ENCODE data around the gene C19orf33.

Gene C19orf33

DNA sequence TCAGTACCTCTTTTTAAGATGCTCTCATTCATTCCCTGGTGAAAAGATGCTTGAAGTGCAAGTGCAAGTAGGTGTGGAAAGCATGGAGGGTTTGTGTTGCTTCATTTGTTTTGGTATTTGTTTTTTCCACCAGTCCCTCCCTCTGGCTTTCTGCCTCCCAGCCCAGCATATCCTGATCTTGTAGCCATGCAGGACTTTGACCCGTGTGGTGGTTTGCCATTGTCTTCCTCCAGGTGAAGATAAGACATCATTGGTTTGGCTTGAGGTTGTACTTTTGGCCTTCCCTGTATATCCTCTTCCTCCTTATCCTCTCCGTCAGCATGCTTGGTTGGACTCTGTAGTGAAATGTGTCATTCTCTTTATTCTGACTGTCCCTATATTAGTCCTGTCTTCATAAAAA lies 30.6 kb upstream of the C19orf33 start:
- H3K23ac ChIP-seq (ENCODE audit: low read length), result no peak overlapping the region
- DNase-seq, result no peak
- no peak overlapping the region for H3K27ac ChIP-seq (ENCODE audit: low read depth, low read length)
- H3K79me1 ChIP-seq (ENCODE audit: low read length), result peaks cover 9% of the 10 kb centered on the region
- no peak overlapping the region for H3K14ac ChIP-seq (ENCODE audit: low read length)
- no peaks in the 10 kb centered on the region for H3K27me3 ChIP-seq (ENCODE audit: insufficient read depth, low read length)
- H3K4me2 ChIP-seq (ENCODE audit: low read length), result no peak overlapping the region
- H3K79me2 ChIP-seq (ENCODE audit: control insufficient read depth, insufficient read depth, low read length, poor library complexity), result peaks cover 19% of the 10 kb centered on the region
- no peak overlapping the region for H2BK120ac ChIP-seq (ENCODE audit: insufficient read depth, low read length, poor library complexity)
- H3K18ac ChIP-seq (ENCODE audit: low read length), result no peak overlapping the region
- H2BK5ac ChIP-seq (ENCODE audit: low read depth, low read length, poor library complexity), result no peak overlapping the region
- H3K4me1 ChIP-seq (ENCODE audit: control insufficient read depth in 1 of 2, insufficient read depth in 2 of 2, low read length in 2 of 2), result peaks cover 26 to 36% of the 10 kb centered on the region in 2 experiments
- H3K4me3 ChIP-seq (ENCODE audit: low read depth, low read length), result no peak overlapping the region
- H2AK5ac ChIP-seq (ENCODE audit: low read length), result no peak overlapping the region
- H3K9me3 ChIP-seq (ENCODE audit: insufficient read depth, low read depth, low read length), result no peaks in the 10 kb centered on the region
- no peak overlapping the region for H4K12ac ChIP-seq (ENCODE audit: low read depth, low read length)
- WGBS (ENCODE audit: extremely low coverage, insufficient coverage, insufficient read length), result no CpG with 5 or more reads among the region's 2 CpGs
- no peak overlapping the region for H2BK12ac ChIP-seq (ENCODE audit: low read length)
- H4K8ac ChIP-seq (ENCODE audit: low read depth, low read length), result no peak overlapping the region
- peaks cover 0 to 2% of the 10 kb centered on the region in 2 experiments for H3K36me3 ChIP-seq (ENCODE audit: control insufficient read depth in 1 of 2, insufficient read depth in 2 of 2, low read length in 2 of 2)
- H4K91ac ChIP-seq (ENCODE audit: low read depth, low read length), result no peak overlapping the region
- H2AFZ ChIP-seq (ENCODE audit: insufficient read depth, low read length, poor library complexity), result no peak overlapping the region
- H3K9ac ChIP-seq (ENCODE audit: low read length), result peak overlapping the region; percentile 62
- H3K4ac ChIP-seq (ENCODE audit: low read depth, low read length), result peak overlapping the region; percentile 53

DNA sequence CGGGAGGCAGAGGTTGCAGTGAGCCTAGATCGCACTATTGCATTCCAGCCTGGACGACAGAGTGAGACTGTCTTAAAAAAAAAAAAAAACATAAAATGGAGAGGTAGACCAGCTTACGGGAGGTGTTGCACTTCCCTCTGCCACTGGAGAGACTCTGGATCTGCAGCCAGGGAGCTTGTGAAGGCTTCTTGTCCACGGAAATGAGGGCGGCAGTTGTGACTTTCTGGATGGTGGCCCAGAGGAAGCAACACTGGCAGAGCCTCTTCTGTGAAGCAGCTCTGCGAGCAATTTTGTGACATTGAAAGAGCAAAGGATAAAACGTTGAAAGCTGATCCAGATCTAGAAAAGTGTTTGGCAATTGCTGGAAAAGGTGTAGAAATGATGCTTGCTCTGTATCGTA lies 29.3 kb upstream of the C19orf33 start:
- peak overlapping the region; percentile 86 for H3K4ac ChIP-seq (ENCODE audit: low read depth, low read length)
- H3K4me3 ChIP-seq (ENCODE audit: low read depth, low read length), result no peak overlapping the region
- peak overlapping the region; percentile 14 for H2BK5ac ChIP-seq (ENCODE audit: low read depth, low read length, poor library complexity)
- H3K4me2 ChIP-seq (ENCODE audit: low read length), result no peak overlapping the region
- peak overlapping the region; percentile 36 for H2BK120ac ChIP-seq (ENCODE audit: insufficient read depth, low read length, poor library complexity)
- no peak overlapping the region for H4K8ac ChIP-seq (ENCODE audit: low read depth, low read length)
- peaks cover 11% of the 10 kb centered on the region for H3K79me1 ChIP-seq (ENCODE audit: low read length)
- peaks cover 0 to 2% of the 10 kb centered on the region in 2 experiments for H3K36me3 ChIP-seq (ENCODE audit: control insufficient read depth in 1 of 2, insufficient read depth in 2 of 2, low read length in 2 of 2)
- H3K14ac ChIP-seq (ENCODE audit: low read length), result no peak overlapping the region
- peak overlapping the region; percentile 87 for H2BK12ac ChIP-seq (ENCODE audit: low read length)
- no peak overlapping the region for H3K27ac ChIP-seq (ENCODE audit: low read depth, low read length)
- H3K9me3 ChIP-seq (ENCODE audit: insufficient read depth, low read depth, low read length), result no peaks in the 10 kb centered on the region
- H3K18ac ChIP-seq (ENCODE audit: low read length), result peak overlapping the region; percentile 37
- DNase-seq, result no peak
- no peak overlapping the region for H2AFZ ChIP-seq (ENCODE audit: insufficient read depth, low read length, poor library complexity)
- H3K4me1 ChIP-seq (ENCODE audit: control insufficient read depth in 1 of 2, insufficient read depth in 2 of 2, low read length in 2 of 2), result peaks cover 26 to 35% of the 10 kb centered on the region in 2 experiments
- H4K91ac ChIP-seq (ENCODE audit: low read depth, low read length), result no peak overlapping the region
- no peak overlapping the region for H4K12ac ChIP-seq (ENCODE audit: low read depth, low read length)
- WGBS (ENCODE audit: extremely low coverage, insufficient coverage, insufficient read length), result no CpG with 5 or more reads among the region's 9 CpGs
- no peak overlapping the region for H3K9ac ChIP-seq (ENCODE audit: low read length)
- H3K23ac ChIP-seq (ENCODE audit: low read length), result no peak overlapping the region
- H2AK5ac ChIP-seq (ENCODE audit: low read length), result peak overlapping the region; percentile 75
- H3K27me3 ChIP-seq (ENCODE audit: insufficient read depth, low read length), result no peaks in the 10 kb centered on the region
- peaks cover 17% of the 10 kb centered on the region for H3K79me2 ChIP-seq (ENCODE audit: control insufficient read depth, insufficient read depth, low read length, poor library complexity)

DNA sequence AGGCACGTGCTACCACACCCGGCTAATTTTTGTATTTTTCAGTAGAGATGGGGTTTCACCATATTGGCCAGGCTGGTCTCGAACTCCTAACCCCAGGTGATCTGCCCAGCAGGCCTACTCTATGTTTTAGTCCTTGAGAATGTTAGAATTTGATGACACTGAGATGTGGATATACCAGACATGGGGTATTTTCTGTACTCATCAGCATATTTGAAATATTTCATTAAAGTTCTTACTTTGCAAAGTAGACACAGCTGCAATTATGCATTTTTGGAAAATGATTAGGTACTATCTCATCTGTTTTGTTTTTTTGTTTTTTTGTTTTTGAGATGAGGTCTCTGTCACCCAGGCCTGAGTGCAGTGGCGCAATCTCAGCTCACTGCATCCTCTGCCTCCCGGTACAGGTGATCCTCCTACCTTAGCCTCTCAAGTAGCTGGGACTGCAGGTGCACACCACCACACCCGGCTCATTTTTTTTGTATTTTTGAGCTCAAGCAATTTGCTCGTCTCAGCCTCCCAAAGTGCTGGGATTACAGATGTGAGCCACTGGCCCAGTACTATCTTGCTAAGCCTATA lies 27.0 kb upstream of the C19orf33 start:
- no peak overlapping the region for H3K18ac ChIP-seq (ENCODE audit: low read length)
- peaks cover 11% of the 10 kb centered on the region for H3K79me1 ChIP-seq (ENCODE audit: low read length)
- peaks cover 22 to 35% of the 10 kb centered on the region in 2 experiments for H3K4me1 ChIP-seq (ENCODE audit: control insufficient read depth in 1 of 2, insufficient read depth in 2 of 2, low read length in 2 of 2)
- H3K27ac ChIP-seq (ENCODE audit: low read depth, low read length), result peak overlapping the region; percentile 97
- H2BK12ac ChIP-seq (ENCODE audit: low read length), result peak overlapping the region; percentile 48
- peak overlapping the region; percentile 53 for H2AK5ac ChIP-seq (ENCODE audit: low read length)
- H2BK5ac ChIP-seq (ENCODE audit: low read depth, low read length, poor library complexity), result peak overlapping the region; percentile 72
- H3K14ac ChIP-seq (ENCODE audit: low read length), result no peak overlapping the region
- peak overlapping the region; percentile 49 for H3K4me2 ChIP-seq (ENCODE audit: low read length)
- no peak overlapping the region for H2AFZ ChIP-seq (ENCODE audit: insufficient read depth, low read length, poor library complexity)
- H3K9ac ChIP-seq (ENCODE audit: low read length), result no peak overlapping the region
- H3K4ac ChIP-seq (ENCODE audit: low read depth, low read length), result peak overlapping the region; percentile 52
- H3K4me3 ChIP-seq (ENCODE audit: low read depth, low read length), result no peak overlapping the region
- H3K23ac ChIP-seq (ENCODE audit: low read length), result no peak overlapping the region
- H3K36me3 ChIP-seq (ENCODE audit: control insufficient read depth in 1 of 2, insufficient read depth in 2 of 2, low read length in 2 of 2), result peaks cover 9 to 10% of the 10 kb centered on the region in 2 experiments
- no CpG with 5 or more reads among the region's 7 CpGs for WGBS (ENCODE audit: extremely low coverage, insufficient coverage, insufficient read length)
- H3K79me2 ChIP-seq (ENCODE audit: control insufficient read depth, insufficient read depth, low read length, poor library complexity), result peaks cover 23% of the 10 kb centered on the region
- H3K27me3 ChIP-seq (ENCODE audit: insufficient read depth, low read length), result no peaks in the 10 kb centered on the region
- H4K12ac ChIP-seq (ENCODE audit: low read depth, low read length), result no peak overlapping the region
- H2BK120ac ChIP-seq (ENCODE audit: insufficient read depth, low read length, poor library complexity), result peak overlapping the region; percentile 60
- peak overlapping the region; percentile 35 for H4K91ac ChIP-seq (ENCODE audit: low read depth, low read length)
- peak overlapping the region; percentile 29 for H4K8ac ChIP-seq (ENCODE audit: low read depth, low read length)
- no peaks in the 10 kb centered on the region for H3K9me3 ChIP-seq (ENCODE audit: insufficient read depth, low read depth, low read length)
- DNase-seq, result peak; percentile 76 to 89

DNA sequence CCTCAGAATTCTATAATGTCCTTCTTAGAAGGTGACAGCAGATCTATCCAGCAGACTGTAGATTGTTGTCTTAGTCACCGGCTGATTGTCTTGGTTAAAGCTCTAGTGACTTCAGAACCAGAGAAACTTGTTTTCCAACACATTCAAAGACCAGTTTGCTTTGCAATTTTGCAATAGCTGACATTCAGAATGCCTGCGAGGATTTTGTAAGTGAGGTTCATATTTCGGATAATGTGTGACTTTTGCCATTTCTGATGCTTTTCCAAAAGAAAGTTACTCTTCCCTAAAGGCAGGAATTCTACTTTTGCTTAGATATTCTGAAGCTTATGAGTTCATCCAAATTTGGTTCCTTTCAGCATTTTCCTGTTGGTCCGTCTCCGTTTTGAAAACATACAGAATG lies 26.5 kb upstream of the C19orf33 start:
- no peak overlapping the region for H4K91ac ChIP-seq (ENCODE audit: low read depth, low read length)
- H3K4me1 ChIP-seq (ENCODE audit: control insufficient read depth in 1 of 2, insufficient read depth in 2 of 2, low read length in 2 of 2), result peaks cover 23 to 39% of the 10 kb centered on the region in 2 experiments
- no peak overlapping the region for H4K8ac ChIP-seq (ENCODE audit: low read depth, low read length)
- peak overlapping the region; percentile 49 for H3K4me2 ChIP-seq (ENCODE audit: low read length)
- no peaks in the 10 kb centered on the region for H3K9me3 ChIP-seq (ENCODE audit: insufficient read depth, low read depth, low read length)
- no peak overlapping the region for H3K9ac ChIP-seq (ENCODE audit: low read length)
- no peak overlapping the region for H3K18ac ChIP-seq (ENCODE audit: low read length)
- peaks cover 12% of the 10 kb centered on the region for H3K79me1 ChIP-seq (ENCODE audit: low read length)
- H3K36me3 ChIP-seq (ENCODE audit: control insufficient read depth in 1 of 2, insufficient read depth in 2 of 2, low read length in 2 of 2), result peaks cover 9 to 10% of the 10 kb centered on the region in 2 experiments
- no peak overlapping the region for H2AK5ac ChIP-seq (ENCODE audit: low read length)
- H3K23ac ChIP-seq (ENCODE audit: low read length), result no peak overlapping the region
- no peaks in the 10 kb centered on the region for H3K27me3 ChIP-seq (ENCODE audit: insufficient read depth, low read length)
- H4K12ac ChIP-seq (ENCODE audit: low read depth, low read length), result no peak overlapping the region
- H3K14ac ChIP-seq (ENCODE audit: low read length), result no peak overlapping the region
- DNase-seq, result peak; percentile 79 to 98
- no peak overlapping the region for H3K4me3 ChIP-seq (ENCODE audit: low read depth, low read length)
- H2BK12ac ChIP-seq (ENCODE audit: low read length), result no peak overlapping the region
- H2BK120ac ChIP-seq (ENCODE audit: insufficient read depth, low read length, poor library complexity), result no peak overlapping the region
- H3K4ac ChIP-seq (ENCODE audit: low read depth, low read length), result no peak overlapping the region
- WGBS (ENCODE audit: extremely low coverage, insufficient coverage, insufficient read length), result no CpG with 5 or more reads among the region's 5 CpGs
- H2BK5ac ChIP-seq (ENCODE audit: low read depth, low read length, poor library complexity), result peak overlapping the region; percentile 72
- peaks cover 27% of the 10 kb centered on the region for H3K79me2 ChIP-seq (ENCODE audit: control insufficient read depth, insufficient read depth, low read length, poor library complexity)
- peak overlapping the region; percentile 97 for H3K27ac ChIP-seq (ENCODE audit: low read depth, low read length)
- H2AFZ ChIP-seq (ENCODE audit: insufficient read depth, low read length, poor library complexity), result no peak overlapping the region

Data from trophoblast cell (in vitro differentiated cells and primary cell).